Measurements from ENCODE around the gene ARHGAP10.
"Not testable (repeated sequence)": the region's sequence is repeated elsewhere in the genome, so short reads cannot be mapped to it uniquely, and the experiment has no call there.

ARHGAP10 gene

GRCh38 chr4:147885216-147885615 is 153.3 kb downstream of the ARHGAP10 start:
- in situ Hi-C loops (cut with MboI; ENCODE audit: low sequenced_read_pairs): not testable (repeated sequence)

GRCh38 chr4:147891476-147892115 is 159.7 kb downstream of the ARHGAP10 start:
- in situ Hi-C loops (cut with MboI; ENCODE audit: low sequenced_read_pairs): no loop called here

GRCh38 chr4:147899512-147899911 is 167.6 kb downstream of the ARHGAP10 start:
- in situ Hi-C loops (cut with MboI; ENCODE audit: low sequenced_read_pairs): no loop called here

GRCh38 chr4:147901388-147901787 is 169.5 kb downstream of the ARHGAP10 start:
- in situ Hi-C loops (cut with MboI; ENCODE audit: low sequenced_read_pairs): no loop called here

- in situ Hi-C loops (cut with MboI; ENCODE audit: low sequenced_read_pairs): no loop called here
These were observed 170.0 kb downstream of the ARHGAP10 start for GRCh38 chr4:147901916-147902315.

GRCh38 chr4:147909225-147909624 is 177.3 kb downstream of the ARHGAP10 start:
- in situ Hi-C loops (cut with MboI; ENCODE audit: low sequenced_read_pairs): no loop called here

GRCh38 chr4:147910315-147910714 is 178.4 kb downstream of the ARHGAP10 start:
- in situ Hi-C loops (cut with MboI; ENCODE audit: low sequenced_read_pairs): no loop called here

- in situ Hi-C loops (cut with MboI; ENCODE audit: low sequenced_read_pairs): not testable (repeated sequence)
These were observed 180.2 kb downstream of the ARHGAP10 start for GRCh38 chr4:147912106-147912505.

GRCh38 chr4:147913137-147913536 is 181.2 kb downstream of the ARHGAP10 start:
- in situ Hi-C loops (cut with MboI; ENCODE audit: low sequenced_read_pairs): no loop called here

GRCh38 chr4:147916351-147916750 is 184.5 kb downstream of the ARHGAP10 start:
- in situ Hi-C loops (cut with MboI; ENCODE audit: low sequenced_read_pairs): no loop called here

- in situ Hi-C loops (cut with MboI; ENCODE audit: low sequenced_read_pairs): no loop called here
These were observed 191.5 kb downstream of the ARHGAP10 start for GRCh38 chr4:147923381-147923780.

- in situ Hi-C loops (cut with MboI; ENCODE audit: low sequenced_read_pairs): no loop called here
These were observed 192.0 kb downstream of the ARHGAP10 start for GRCh38 chr4:147923854-147924253.

- in situ Hi-C loops (cut with MboI; ENCODE audit: low sequenced_read_pairs): no loop called here
These were observed 192.9 kb downstream of the ARHGAP10 start for GRCh38 chr4:147924604-147925412.

- in situ Hi-C loops (cut with MboI; ENCODE audit: low sequenced_read_pairs): no loop called here
These were observed 195.7 kb downstream of the ARHGAP10 start for GRCh38 chr4:147927377-147928137.

GRCh38 chr4:147928400-147928799 is 196.5 kb downstream of the ARHGAP10 start:
- in situ Hi-C loops (cut with MboI; ENCODE audit: low sequenced_read_pairs): no loop called here

- in situ Hi-C loops (cut with MboI; ENCODE audit: low sequenced_read_pairs): no loop called here
These were observed 197.9 kb downstream of the ARHGAP10 start for GRCh38 chr4:147929746-147930145.

GRCh38 chr4:147933316-147933715 is 201.4 kb downstream of the ARHGAP10 start:
- in situ Hi-C loops (cut with MboI; ENCODE audit: low sequenced_read_pairs): no loop called here

- in situ Hi-C loops (cut with MboI; ENCODE audit: low sequenced_read_pairs): no loop called here
These were observed 201.9 kb downstream of the ARHGAP10 start for GRCh38 chr4:147933779-147934178.

- in situ Hi-C loops (cut with MboI; ENCODE audit: low sequenced_read_pairs): no loop called here
These were observed 206.6 kb downstream of the ARHGAP10 start for GRCh38 chr4:147938496-147938895.

GRCh38 chr4:147940171-147940570 is 208.3 kb downstream of the ARHGAP10 start:
- in situ Hi-C loops (cut with MboI; ENCODE audit: low sequenced_read_pairs): no loop called here

GRCh38 chr4:147941373-147941772 is 209.5 kb downstream of the ARHGAP10 start:
- in situ Hi-C loops (cut with MboI; ENCODE audit: low sequenced_read_pairs): no loop called here

- in situ Hi-C loops (cut with MboI; ENCODE audit: low sequenced_read_pairs): no loop called here
These were observed 210.8 kb downstream of the ARHGAP10 start for GRCh38 chr4:147942729-147943128.
